ENCODE data around the gene HARS2. TPM values are rescaled to one million over a fixed set of nuclear protein-coding genes. Genes with fewer than 3 reads are reported as not detected.

HARS2 gene
- total RNA-seq, 4 donors from 2014 or later = 21.0 to 57.0 (median 35.1) TPM

GRCh38 chr5:140672455-140673186 is 18.6 kb upstream of the HARS2 start:
- peaks cover 8% of the 10 kb centered on the region for H3K4me1 ChIP-seq
- no peak overlapping the region for H3K27ac ChIP-seq
- no peak for TF ChIP-seq POLR2AphosphoS5 (IDR thresholded peaks at IDR 0.05)
- no peak for TF ChIP-seq CTCF (IDR thresholded peaks at IDR 0.05)
- TF ChIP-seq EP300 (IDR thresholded peaks at IDR 0.05) = no peak
- TF ChIP-seq POLR2A (IDR thresholded peaks at IDR 0.05) = no peak
- H3K27me3 ChIP-seq = no peaks in the 10 kb centered on the region
- no peak for DNase-seq (ENCODE audit: low spot score in 2 of 2)
- H3K9me3 ChIP-seq = no peaks in the 10 kb centered on the region
- 44% methylated on average over 63 of the region's 70 CpGs for WGBS
- peak overlapping the region; percentile 14 for H3K4me3 ChIP-seq
- H3K36me3 ChIP-seq = peaks cover 94% of the 10 kb centered on the region

DNA sequence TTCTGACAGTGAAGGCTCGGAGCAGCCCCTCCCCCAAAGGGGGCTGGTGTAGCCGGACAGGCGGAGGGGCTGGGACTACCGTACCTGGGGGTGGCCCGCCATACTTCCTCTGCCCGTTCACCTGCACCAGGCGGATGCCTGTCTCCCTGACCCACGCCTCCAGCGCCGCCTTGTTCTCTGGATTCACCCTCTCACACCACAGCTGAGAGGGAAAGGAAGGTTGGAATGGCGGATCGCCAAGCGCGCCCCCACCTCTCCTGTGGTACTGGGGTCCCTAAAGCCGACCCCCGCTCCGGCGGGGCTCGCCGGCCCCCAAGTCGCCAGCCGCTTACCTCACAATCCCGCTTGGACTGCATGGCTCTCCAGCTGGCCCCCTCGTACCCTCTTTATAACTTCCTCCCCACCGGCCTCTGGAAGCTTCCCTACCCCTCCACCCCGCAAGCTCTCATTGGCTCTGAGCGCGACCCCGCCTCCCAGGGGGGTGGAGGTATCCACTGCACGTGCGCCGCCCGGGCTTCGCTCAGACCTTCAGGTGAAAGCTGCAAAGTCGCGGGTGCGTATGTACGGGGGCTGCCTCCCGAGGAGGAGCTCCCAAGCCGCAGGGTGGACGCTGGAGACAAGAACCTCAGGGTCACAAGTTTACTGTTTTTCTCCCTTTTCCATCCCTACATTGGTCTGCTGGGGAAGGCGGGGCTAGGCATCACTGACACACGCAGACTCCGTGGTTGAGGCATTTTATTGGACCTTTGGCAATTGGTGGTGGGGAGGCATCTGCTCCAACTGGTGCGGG is 17.9 kb upstream of the HARS2 start, which contains the start of gene DND1:
DND1 (minus strand) TSS at position 390 of the 790 bp plus-strand sequence; CDS start at position 356, 34 bp downstream.
- H3K36me3 ChIP-seq = peaks cover 90% of the 10 kb centered on the region
- WGBS = 88% methylated on average over 45 of the region's 45 CpGs
- peak within 1 kb of the TSS; percentile 14 for H3K4me3 ChIP-seq
- no peak for DNase-seq (ENCODE audit: low spot score in 2 of 2)
- no peaks in the 10 kb centered on the region for H3K9me3 ChIP-seq
- H3K4me1 ChIP-seq = peaks cover 8% of the 10 kb centered on the region
- TF ChIP-seq CTCF (IDR thresholded peaks at IDR 0.05) = no peak
- TF ChIP-seq POLR2AphosphoS5 (IDR thresholded peaks at IDR 0.05) = no peak
- TF ChIP-seq EP300 (IDR thresholded peaks at IDR 0.05) = no peak
- TF ChIP-seq POLR2A (IDR thresholded peaks at IDR 0.05) = no peak
- no peak within 1 kb of the TSS for H3K27ac ChIP-seq
- H3K27me3 ChIP-seq = no peaks in the 10 kb centered on the region

DNA sequence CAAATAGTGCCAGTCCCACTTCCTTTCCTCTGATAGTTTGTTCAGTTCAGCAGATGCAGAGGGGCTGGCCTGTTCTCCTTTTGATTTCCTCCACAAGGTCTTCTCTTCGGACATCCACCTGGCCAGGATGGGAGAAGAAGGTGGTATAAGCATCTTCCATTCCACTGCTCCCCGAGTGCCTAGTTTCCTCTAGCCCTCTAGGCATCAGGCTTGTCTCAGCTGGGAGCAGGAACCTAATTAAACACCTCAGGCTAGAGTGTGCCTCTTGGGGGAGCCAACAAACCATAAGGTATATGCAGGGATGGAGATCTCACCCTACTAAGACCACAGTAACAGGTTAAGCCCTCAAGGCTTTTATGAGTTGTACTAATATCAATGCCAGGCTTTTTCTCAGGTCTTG is 17.0 kb upstream of the HARS2 start:
- Histone ChIP-seq H3K4me1 (peaks cover 8% of the 10 kb centered on the region), H3K27me3 (no peaks in the 10 kb centered on the region), H3K9me3 (no peaks in the 10 kb centered on the region), H3K4me3 (no peak overlapping the region), H3K27ac (no peak overlapping the region), H3K36me3 (peaks cover 90% of the 10 kb centered on the region)
- WGBS = 93% methylated on average over 2 of the region's 2 CpGs
- TF ChIP-seq POLR2AphosphoS5 (IDR thresholded peaks at IDR 0.05) (no peak), POLR2A (IDR thresholded peaks at IDR 0.05) (no peak), CTCF (IDR thresholded peaks at IDR 0.05) (no peak), EP300 (IDR thresholded peaks at IDR 0.05) (no peak)
- DNase-seq (ENCODE audit: low spot score in 2 of 2) = no peak

- no peak overlapping the region for H3K27ac ChIP-seq
- 91% methylated on average over 4 of the region's 4 CpGs for WGBS
- H3K36me3 ChIP-seq = peaks cover 90% of the 10 kb centered on the region
- TF ChIP-seq POLR2AphosphoS5 (IDR thresholded peaks at IDR 0.05) (no peak), EP300 (IDR thresholded peaks at IDR 0.05) (no peak), POLR2A (IDR thresholded peaks at IDR 0.05) (no peak), CTCF (IDR thresholded peaks at IDR 0.05) (no peak)
- H3K4me1 ChIP-seq = peaks cover 8% of the 10 kb centered on the region
- H3K27me3 ChIP-seq = no peaks in the 10 kb centered on the region
- no peak for DNase-seq (ENCODE audit: low spot score in 2 of 2)
- H3K4me3 ChIP-seq = no peak overlapping the region
- no peaks in the 10 kb centered on the region for H3K9me3 ChIP-seq
Measured at GRCh38 chr5:140674629-140675028, 16.6 kb upstream of the HARS2 start.

GRCh38 chr5:140677947-140678346 is 13.3 kb upstream of the HARS2 start:
- H3K27me3 ChIP-seq = no peaks in the 10 kb centered on the region
- peaks cover 92% of the 10 kb centered on the region for H3K36me3 ChIP-seq
- no peaks in the 10 kb centered on the region for H3K9me3 ChIP-seq
- no peak for DNase-seq (ENCODE audit: low spot score in 2 of 2)
- no peaks in the 10 kb centered on the region for H3K4me1 ChIP-seq
- 96% methylated on average over 3 of the region's 3 CpGs for WGBS
- H3K27ac ChIP-seq = no peak overlapping the region
- TF ChIP-seq EP300 (IDR thresholded peaks at IDR 0.05) (no peak), POLR2A (IDR thresholded peaks at IDR 0.05) (no peak), POLR2AphosphoS5 (IDR thresholded peaks at IDR 0.05) (no peak), CTCF (IDR thresholded peaks at IDR 0.05) (no peak)
- H3K4me3 ChIP-seq = no peak overlapping the region
